AG09319 (cell line): ENCODE results near the gene CYP4V2.
"Not testable (repeated sequence)": the region's sequence is repeated elsewhere in the genome, so short reads cannot be mapped to it uniquely, and the experiment has no call there.

ENCODE experiments used
- DNase-seq: peaks from one replicate; pipeline ENCODE4 v3.0.0-alpha.2; 2010; ENCODE audit warnings: low read depth; ENCODE audit errors: extremely low read depth
- CTCF ChIP-seq: IDR thresholded peaks from 2 replicates; pipeline ENCODE4 v1.5.1; 2011; ENCODE audit warnings: low read depth, mild to moderate bottlenecking, inconsistent platforms, low read length, moderate library complexity

Gene CYP4V2

DNA sequence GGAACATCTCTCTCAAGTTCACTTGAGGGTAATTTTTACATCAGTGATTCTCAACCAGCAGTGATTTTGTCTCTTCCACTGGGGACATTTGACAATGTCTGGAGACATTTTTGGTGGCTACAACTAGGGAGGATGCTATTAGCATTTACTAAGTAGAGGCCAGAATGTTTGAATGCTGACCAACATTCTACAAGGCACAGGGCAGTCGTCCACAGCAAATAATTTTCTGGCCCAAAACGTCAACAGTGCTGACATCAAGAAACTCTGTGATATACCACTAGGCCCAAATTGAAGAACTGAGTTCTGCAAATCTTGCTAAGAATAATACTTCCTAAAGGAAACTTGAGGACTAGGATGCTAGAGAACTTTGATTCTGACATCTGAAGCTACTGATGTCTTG, 43.0 kb downstream of the CYP4V2 start:
- TF ChIP-seq CTCF = no peak
- DNase-seq = no peak

DNA sequence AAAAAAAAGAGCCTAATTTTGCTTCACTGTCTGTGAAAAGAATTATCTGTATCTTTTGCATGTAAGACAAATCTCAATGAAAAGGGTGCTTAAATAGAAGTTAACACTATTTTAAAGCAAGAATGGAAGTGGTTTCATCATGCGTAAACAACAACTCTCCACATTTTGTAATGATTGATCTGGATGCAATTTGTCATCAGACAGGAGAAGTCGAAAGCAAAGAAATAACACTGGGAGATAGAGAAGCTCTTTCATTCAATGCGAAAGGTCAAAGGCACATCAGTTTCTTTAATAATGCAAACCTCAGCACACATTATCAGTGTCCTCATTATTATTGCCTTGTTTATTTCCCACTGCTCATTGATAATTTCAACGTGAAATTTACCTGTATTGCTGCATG, 44.8 kb downstream of the CYP4V2 start:
- DNase-seq = no peak

GRCh38 chr4:186240452-186240847, 49.1 kb downstream of the CYP4V2 start:
- no peak for DNase-seq
- no peak for TF ChIP-seq CTCF

More for the DNA sequence above, 44.8 kb downstream of the CYP4V2 start:
- no peak for TF ChIP-seq CTCF

- no peak for TF ChIP-seq CTCF
- no peak for DNase-seq
Observed at GRCh38 chr4:186240848-186241491, 49.6 kb downstream of the CYP4V2 start.

DNA sequence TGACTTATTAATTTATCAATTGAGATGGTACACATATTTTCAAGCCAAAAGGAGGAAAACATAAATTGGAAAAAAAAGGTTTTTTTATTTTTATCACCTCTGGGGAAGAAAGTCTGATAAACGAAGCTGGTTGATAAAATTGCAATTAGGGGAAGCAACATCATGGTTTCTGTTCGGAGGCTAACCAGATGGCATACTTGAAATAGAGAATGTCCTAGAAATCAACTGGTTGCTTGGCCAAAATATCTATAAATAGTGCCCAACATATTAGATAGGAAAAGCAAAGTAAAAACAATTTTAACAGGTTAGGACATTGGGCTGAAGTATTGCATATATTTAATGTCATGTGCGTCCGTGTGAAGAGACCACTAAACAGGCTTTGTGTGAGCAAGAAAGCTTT, 50.2 kb downstream of the CYP4V2 start:
- DNase-seq = no peak
- TF ChIP-seq CTCF = no peak

- DNase-seq = not testable (repeated sequence)
Observed at GRCh38 chr4:186242031-186242430, 50.7 kb downstream of the CYP4V2 start.

DNA sequence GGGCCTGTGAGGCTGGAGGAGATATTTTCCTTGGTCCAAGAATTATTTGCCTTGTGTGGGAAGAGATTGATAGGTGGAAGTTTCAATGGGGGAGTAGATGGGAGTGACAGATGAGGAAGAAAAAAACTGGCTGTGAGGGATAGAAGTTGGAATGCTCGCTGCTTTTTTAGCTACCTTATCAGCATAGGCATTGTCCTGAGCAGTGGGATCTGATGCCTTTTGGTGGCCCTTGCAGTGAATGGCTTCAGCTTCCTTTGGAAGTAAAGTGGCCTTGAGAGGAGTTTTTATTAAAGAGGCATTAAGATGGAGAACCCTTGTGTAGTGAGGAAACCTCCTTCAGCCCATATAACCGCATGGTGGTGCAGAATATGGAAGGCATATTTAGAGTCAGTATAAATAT, 52.0 kb downstream of the CYP4V2 start:
- DNase-seq = no peak
- TF ChIP-seq CTCF = no peak

DNA sequence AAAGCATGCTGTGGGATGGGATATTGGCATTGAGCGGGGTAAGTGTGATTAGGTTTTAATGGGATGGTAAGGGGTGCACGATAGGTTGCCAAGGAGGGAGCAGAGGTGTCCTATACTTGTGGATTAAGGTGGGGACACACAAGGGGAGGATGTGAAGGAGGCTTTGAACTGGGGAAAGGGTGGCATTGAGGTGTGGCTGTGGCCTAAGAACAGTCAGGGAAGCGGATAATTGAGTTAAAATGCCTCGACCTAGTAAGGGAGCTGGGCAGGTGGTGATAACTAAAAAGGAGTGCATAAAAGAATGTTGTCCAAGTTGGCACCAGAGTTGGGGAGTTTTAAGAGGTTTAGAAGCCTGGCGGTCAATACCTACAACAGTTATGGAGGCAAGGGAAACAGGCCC, 53.5 kb downstream of the CYP4V2 start:
- no peak for DNase-seq
- no peak for TF ChIP-seq CTCF

GRCh38 chr4:186247062-186247752, 55.8 kb downstream of the CYP4V2 start:
- not testable (repeated sequence) for DNase-seq
